GM19025 (cell line): ENCODE measurements around the gene USP3.

Experiments used
- ATAC-seq: cut with Tn5 transposase; IDR thresholded peaks from one replicate; pipeline ENCODE4 v1.9.1; 2021; ENCODE audit warnings: mild to moderate bottlenecking, low read depth, moderate library complexity; ENCODE audit not compliant: unreplicated experiment

The USP3 gene

GRCh38 chr15:63582179-63582578 lies 77.8 kb downstream of the USP3 start:
- no peak for ATAC-seq

- no peak for ATAC-seq
Measured at GRCh38 chr15:63582718-63583426, 78.5 kb downstream of the USP3 start.

- ATAC-seq, result no peak
Measured at GRCh38 chr15:63586790-63587189, 82.4 kb downstream of the USP3 start.

GRCh38 chr15:63587527-63587926 lies 83.1 kb downstream of the USP3 start:
- ATAC-seq, result no peak

- ATAC-seq, result no peak
Measured at GRCh38 chr15:63588826-63589225, 84.4 kb downstream of the USP3 start.

- ATAC-seq, result no peak
Measured at GRCh38 chr15:63593705-63594671, 89.6 kb downstream of the USP3 start.

GRCh38 chr15:63595065-63595464 lies 90.7 kb downstream of the USP3 start:
- no peak for ATAC-seq

- ATAC-seq, result no peak
Measured at GRCh38 chr15:63595688-63596087, 91.3 kb downstream of the USP3 start.

- ATAC-seq, result no peak
Measured at GRCh38 chr15:63596676-63597037, 92.3 kb downstream of the USP3 start.

- ATAC-seq, result no peak
Measured at GRCh38 chr15:63597038-63597790, 92.8 kb downstream of the USP3 start, which contains the start of gene FBXL22. TSS of gene FBXL22 (plus strand) at chr15:63597387. CDS start at chr15:63597393, 6 bp downstream.

- no peak for ATAC-seq
Measured at GRCh38 chr15:63597821-63598220, 93.4 kb downstream of the USP3 start.

- no peak for ATAC-seq
Measured at GRCh38 chr15:63598473-63599400, 94.3 kb downstream of the USP3 start.

- ATAC-seq, result no peak
Measured at GRCh38 chr15:63599401-63600000, 95.1 kb downstream of the USP3 start.

- ATAC-seq, result no peak
Measured at GRCh38 chr15:63600001-63600615, 95.7 kb downstream of the USP3 start.

GRCh38 chr15:63600616-63601025 lies 96.2 kb downstream of the USP3 start:
- ATAC-seq, result peak; percentile 71

- peak; percentile 6 for ATAC-seq
Measured at GRCh38 chr15:63601026-63601703, 96.8 kb downstream of the USP3 start.

- no peak for ATAC-seq
Measured at GRCh38 chr15:63601704-63602185, 97.4 kb downstream of the USP3 start.

- no peak for ATAC-seq
Measured at GRCh38 chr15:63602595-63602994, 98.2 kb downstream of the USP3 start.
